Measurements from ENCODE around the gene SP6.

Gene SP6

GRCh38 chr17:47882247-47882646 is 31.3 kb upstream of the SP6 start:
- Histone ChIP-seq H3K4me2 (ENCODE audit: low read length) (no peak overlapping the region), H4K8ac (ENCODE audit: low read depth, low read length) (no peak overlapping the region), H3K27me3 (ENCODE audit: insufficient read depth, low read length, poor library complexity) (no peaks in the 10 kb centered on the region), H3K36me3 (ENCODE audit: control insufficient read depth, insufficient read depth, low read length) (no peaks in the 10 kb centered on the region), H2BK15ac (replicated peaks; ENCODE audit: low read depth) (no peak overlapping the region), H3K79me1 (ENCODE audit: low read length) (no peaks in the 10 kb centered on the region), H2BK120ac (ENCODE audit: low read depth, low read length) (no peak overlapping the region), H3K79me2 (ENCODE audit: control insufficient read depth, insufficient read depth, low read length) (no peaks in the 10 kb centered on the region), H4K5ac (ENCODE audit: low read length) (no peak overlapping the region), H3K18ac (ENCODE audit: low read length) (no peak overlapping the region), H3K27ac (ENCODE audit: low read depth, low read length) (no peak overlapping the region), H3K4ac (ENCODE audit: low read depth, low read length) (no peak overlapping the region), H3K4me3 (ENCODE audit: low read length) (no peak overlapping the region), H3K56ac (ENCODE audit: low read length) (no peak overlapping the region), H3K9ac (ENCODE audit: low read length) (no peak overlapping the region), H2AK5ac (ENCODE audit: low read length) (no peak overlapping the region), H3K23ac (ENCODE audit: low read length) (no peak overlapping the region), H2BK5ac (ENCODE audit: low read length) (no peak overlapping the region), H3K4me1 (ENCODE audit: control insufficient read depth, low read depth, low read length) (peaks cover 15% of the 10 kb centered on the region)
- DNase-seq, result no peak
- WGBS (ENCODE audit: extremely low coverage, insufficient coverage, low lambda C conversion rate), result no CpG with 5 or more reads among the region's 7 CpGs

GRCh38 chr17:47879776-47880454 is 29.0 kb upstream of the SP6 start:
- Histone ChIP-seq H4K5ac (ENCODE audit: low read length) (no peak overlapping the region), H3K9ac (ENCODE audit: low read length) (no peak overlapping the region), H3K27ac (ENCODE audit: low read depth, low read length) (no peak overlapping the region), H3K4ac (ENCODE audit: low read depth, low read length) (no peak overlapping the region), H3K56ac (ENCODE audit: low read length) (no peak overlapping the region), H3K79me2 (ENCODE audit: control insufficient read depth, insufficient read depth, low read length) (no peaks in the 10 kb centered on the region), H3K4me3 (ENCODE audit: low read length) (no peak overlapping the region), H2BK120ac (ENCODE audit: low read depth, low read length) (no peak overlapping the region), H3K36me3 (ENCODE audit: control insufficient read depth, insufficient read depth, low read length) (no peaks in the 10 kb centered on the region), H3K23ac (ENCODE audit: low read length) (no peak overlapping the region), H3K79me1 (ENCODE audit: low read length) (no peaks in the 10 kb centered on the region), H3K18ac (ENCODE audit: low read length) (no peak overlapping the region), H2AK5ac (ENCODE audit: low read length) (no peak overlapping the region), H3K4me1 (ENCODE audit: control insufficient read depth, low read depth, low read length) (peaks cover 14% of the 10 kb centered on the region), H4K8ac (ENCODE audit: low read depth, low read length) (no peak overlapping the region), H2BK15ac (replicated peaks; ENCODE audit: low read depth) (no peak overlapping the region), H2BK5ac (ENCODE audit: low read length) (no peak overlapping the region), H3K27me3 (ENCODE audit: insufficient read depth, low read length, poor library complexity) (no peaks in the 10 kb centered on the region), H3K4me2 (ENCODE audit: low read length) (no peak overlapping the region)
- DNase-seq, result no peak
- no CpG with 5 or more reads among the region's 8 CpGs for WGBS (ENCODE audit: extremely low coverage, insufficient coverage, low lambda C conversion rate)

GRCh38 chr17:47879028-47879585 is 28.1 kb upstream of the SP6 start:
- Histone ChIP-seq H3K79me2 (ENCODE audit: control insufficient read depth, insufficient read depth, low read length) (no peaks in the 10 kb centered on the region), H3K36me3 (ENCODE audit: control insufficient read depth, insufficient read depth, low read length) (no peaks in the 10 kb centered on the region), H4K5ac (ENCODE audit: low read length) (no peak overlapping the region), H3K4me3 (ENCODE audit: low read length) (no peak overlapping the region), H2AK5ac (ENCODE audit: low read length) (no peak overlapping the region), H3K27me3 (ENCODE audit: insufficient read depth, low read length, poor library complexity) (no peaks in the 10 kb centered on the region), H3K18ac (ENCODE audit: low read length) (no peak overlapping the region), H2BK120ac (ENCODE audit: low read depth, low read length) (no peak overlapping the region), H2BK5ac (ENCODE audit: low read length) (no peak overlapping the region), H4K8ac (ENCODE audit: low read depth, low read length) (no peak overlapping the region), H3K4me2 (ENCODE audit: low read length) (no peak overlapping the region), H3K27ac (ENCODE audit: low read depth, low read length) (no peak overlapping the region), H2BK15ac (replicated peaks; ENCODE audit: low read depth) (no peak overlapping the region), H3K79me1 (ENCODE audit: low read length) (no peaks in the 10 kb centered on the region), H3K9ac (ENCODE audit: low read length) (no peak overlapping the region), H3K4ac (ENCODE audit: low read depth, low read length) (no peak overlapping the region), H3K23ac (ENCODE audit: low read length) (no peak overlapping the region), H3K56ac (ENCODE audit: low read length) (peak overlapping the region; percentile 54), H3K4me1 (ENCODE audit: control insufficient read depth, low read depth, low read length) (peaks cover 14% of the 10 kb centered on the region)
- DNase-seq, result no peak
- WGBS (ENCODE audit: extremely low coverage, insufficient coverage, low lambda C conversion rate), result no CpG with 5 or more reads among the region's 2 CpGs

- H2BK5ac ChIP-seq (ENCODE audit: low read length), result no peak overlapping the region
- peak overlapping the region; percentile 54 for H3K56ac ChIP-seq (ENCODE audit: low read length)
- H3K4me2 ChIP-seq (ENCODE audit: low read length), result no peak overlapping the region
- H4K5ac ChIP-seq (ENCODE audit: low read length), result no peak overlapping the region
- H3K18ac ChIP-seq (ENCODE audit: low read length), result no peak overlapping the region
- no peak overlapping the region for H2BK15ac ChIP-seq (replicated peaks; ENCODE audit: low read depth)
- no peak overlapping the region for H3K23ac ChIP-seq (ENCODE audit: low read length)
- DNase-seq, result no peak
- no peaks in the 10 kb centered on the region for H3K36me3 ChIP-seq (ENCODE audit: control insufficient read depth, insufficient read depth, low read length)
- H3K27ac ChIP-seq (ENCODE audit: low read depth, low read length), result no peak overlapping the region
- no peaks in the 10 kb centered on the region for H3K27me3 ChIP-seq (ENCODE audit: insufficient read depth, low read length, poor library complexity)
- peak overlapping the region; percentile 10 for H3K9ac ChIP-seq (ENCODE audit: low read length)
- no CpG with 5 or more reads among the region's 10 CpGs for WGBS (ENCODE audit: extremely low coverage, insufficient coverage, low lambda C conversion rate)
- H3K4ac ChIP-seq (ENCODE audit: low read depth, low read length), result no peak overlapping the region
- H2BK120ac ChIP-seq (ENCODE audit: low read depth, low read length), result no peak overlapping the region
- H3K79me2 ChIP-seq (ENCODE audit: control insufficient read depth, insufficient read depth, low read length), result no peaks in the 10 kb centered on the region
- H2AK5ac ChIP-seq (ENCODE audit: low read length), result no peak overlapping the region
- no peak overlapping the region for H4K8ac ChIP-seq (ENCODE audit: low read depth, low read length)
- no peaks in the 10 kb centered on the region for H3K79me1 ChIP-seq (ENCODE audit: low read length)
- no peak overlapping the region for H3K4me3 ChIP-seq (ENCODE audit: low read length)
- H3K4me1 ChIP-seq (ENCODE audit: control insufficient read depth, low read depth, low read length), result peaks cover 14% of the 10 kb centered on the region
Observed at GRCh38 chr17:47878203-47879027, 27.5 kb upstream of the SP6 start.

- no peaks in the 10 kb centered on the region for H3K79me1 ChIP-seq (ENCODE audit: low read length)
- no peak overlapping the region for H3K9ac ChIP-seq (ENCODE audit: low read length)
- no peak overlapping the region for H3K23ac ChIP-seq (ENCODE audit: low read length)
- H3K36me3 ChIP-seq (ENCODE audit: control insufficient read depth, insufficient read depth, low read length), result no peaks in the 10 kb centered on the region
- WGBS (ENCODE audit: extremely low coverage, insufficient coverage, low lambda C conversion rate), result no CpG with 5 or more reads among the region's 9 CpGs
- H3K18ac ChIP-seq (ENCODE audit: low read length), result no peak overlapping the region
- no peak overlapping the region for H2BK120ac ChIP-seq (ENCODE audit: low read depth, low read length)
- no peak overlapping the region for H2AK5ac ChIP-seq (ENCODE audit: low read length)
- no peak overlapping the region for H4K8ac ChIP-seq (ENCODE audit: low read depth, low read length)
- no peak overlapping the region for H3K56ac ChIP-seq (ENCODE audit: low read length)
- H2BK15ac ChIP-seq (replicated peaks; ENCODE audit: low read depth), result no peak overlapping the region
- H3K4ac ChIP-seq (ENCODE audit: low read depth, low read length), result no peak overlapping the region
- no peaks in the 10 kb centered on the region for H3K27me3 ChIP-seq (ENCODE audit: insufficient read depth, low read length, poor library complexity)
- H3K79me2 ChIP-seq (ENCODE audit: control insufficient read depth, insufficient read depth, low read length), result no peaks in the 10 kb centered on the region
- no peak overlapping the region for H3K27ac ChIP-seq (ENCODE audit: low read depth, low read length)
- H3K4me1 ChIP-seq (ENCODE audit: control insufficient read depth, low read depth, low read length), result peaks cover 19% of the 10 kb centered on the region
- no peak overlapping the region for H2BK5ac ChIP-seq (ENCODE audit: low read length)
- H4K5ac ChIP-seq (ENCODE audit: low read length), result no peak overlapping the region
- no peak overlapping the region for H3K4me2 ChIP-seq (ENCODE audit: low read length)
- H3K4me3 ChIP-seq (ENCODE audit: low read length), result no peak overlapping the region
- DNase-seq, result no peak
Observed at GRCh38 chr17:47877368-47878034, 26.5 kb upstream of the SP6 start.

Data from mesendoderm (in vitro differentiated cells).